MM.1S (cell line): ENCODE results near the gene ZBTB7A.

Source experiments
- DNase-seq: peaks from one replicate; pipeline ENCODE4 v3.0.0-alpha.2; 2015
- H2AFZ ChIP-seq: fragments of 300-600 bp; sonication (generic); 2 replicates; pipeline ENCODE4 v1.6.0; 2016; ENCODE audit warnings: antibody characterized with exemption, low read length
- H3F3A ChIP-seq: fragments of 300-600 bp; sonication (generic); 2 replicates; pipeline ENCODE4 v1.6.1; 2016; ENCODE audit warnings: mild to moderate bottlenecking, antibody characterized with exemption, low read length, moderate library complexity, mixed read lengths; ENCODE audit not compliant: insufficient read depth
- H3K27ac ChIP-seq: fragments of 300-600 bp; sonication (generic); 2 replicates; pipeline ENCODE4 v1.5.1; 2016; ENCODE audit warnings: mild to moderate bottlenecking, low read length
- H3K27me3 ChIP-seq: fragments of 300-600 bp; sonication (generic); replicated peaks from 2 replicates; pipeline ENCODE4 v1.6.0; 2016; ENCODE audit warnings: low read length; ENCODE audit not compliant: insufficient read depth
- H3K36me3 ChIP-seq: fragments of 300-600 bp; sonication (generic); replicated peaks from 2 replicates; pipeline ENCODE4 v1.6.1; 2016; ENCODE audit warnings: mild to moderate bottlenecking, low read length, mixed read lengths; ENCODE audit not compliant: insufficient read depth
- H3K4me1 ChIP-seq: fragments of 300-600 bp; sonication (generic); 2 replicates; pipeline ENCODE4 v1.6.1; 2016; ENCODE audit warnings: low read length, mixed read lengths
- H3K4me2 ChIP-seq: fragments of 300-600 bp; sonication (generic); 2 replicates; pipeline ENCODE4 v1.6.0; 2016; ENCODE audit warnings: low read depth, low read length
- H3K4me3 ChIP-seq: fragments of 300-600 bp; sonication (generic); 2 replicates; pipeline ENCODE4 v1.5.1; 2016; ENCODE audit warnings: low read length, mixed read lengths
- H3K79me2 ChIP-seq: fragments of 300-600 bp; sonication (generic); 2 replicates; pipeline ENCODE4 v1.6.1; 2016; ENCODE audit warnings: mixed run types, low read length, mixed read lengths
- H3K9ac ChIP-seq: fragments of 300-600 bp; sonication (generic); 2 replicates; pipeline ENCODE4 v1.6.1; 2016; ENCODE audit warnings: low read length, mixed read lengths
- H3K9me2 ChIP-seq: fragments of 300-600 bp; sonication (generic); replicated peaks from 2 replicates; pipeline ENCODE4 v1.6.1; 2016; ENCODE audit warnings: mild to moderate bottlenecking, low read length, mixed read lengths; ENCODE audit not compliant: insufficient read depth
- H3K9me3 ChIP-seq: fragments of 300-600 bp; sonication (generic); replicated peaks from 2 replicates; pipeline ENCODE4 v1.6.1; 2016; ENCODE audit warnings: mild to moderate bottlenecking, low read length, mixed read lengths; ENCODE audit not compliant: insufficient read depth
- H4K20me1 ChIP-seq: fragments of 300-600 bp; sonication (generic); 2 replicates; pipeline ENCODE4 v1.6.1; 2016; ENCODE audit warnings: mild to moderate bottlenecking, low read length, moderate library complexity, mixed read lengths; ENCODE audit not compliant: insufficient read depth
- EZH2 ChIP-seq: fragments of 300-600 bp; sonication (generic); optimal IDR thresholded peaks from 2 replicates; pipeline ENCODE3; 2017; ENCODE audit warnings: low read depth, mild to moderate bottlenecking, antibody characterized with exemption, low read length, mixed read lengths
- EZH2phosphoT487 ChIP-seq: fragments of 300-600 bp; sonication (generic); IDR thresholded peaks from 2 replicates; pipeline ENCODE4 v1.6.1; 2018; ENCODE audit warnings: antibody characterized with exemption, low read length
- TF ChIP-seq, protein P1 (sequence below): fragments of 300-600 bp; sonication (generic); IDR thresholded peaks from 2 replicates; pipeline ENCODE4 v1.5.1; 2016; ENCODE audit warnings: antibody characterized with exemption, low read length, mixed read lengths

Gene ZBTB7A

DNA sequence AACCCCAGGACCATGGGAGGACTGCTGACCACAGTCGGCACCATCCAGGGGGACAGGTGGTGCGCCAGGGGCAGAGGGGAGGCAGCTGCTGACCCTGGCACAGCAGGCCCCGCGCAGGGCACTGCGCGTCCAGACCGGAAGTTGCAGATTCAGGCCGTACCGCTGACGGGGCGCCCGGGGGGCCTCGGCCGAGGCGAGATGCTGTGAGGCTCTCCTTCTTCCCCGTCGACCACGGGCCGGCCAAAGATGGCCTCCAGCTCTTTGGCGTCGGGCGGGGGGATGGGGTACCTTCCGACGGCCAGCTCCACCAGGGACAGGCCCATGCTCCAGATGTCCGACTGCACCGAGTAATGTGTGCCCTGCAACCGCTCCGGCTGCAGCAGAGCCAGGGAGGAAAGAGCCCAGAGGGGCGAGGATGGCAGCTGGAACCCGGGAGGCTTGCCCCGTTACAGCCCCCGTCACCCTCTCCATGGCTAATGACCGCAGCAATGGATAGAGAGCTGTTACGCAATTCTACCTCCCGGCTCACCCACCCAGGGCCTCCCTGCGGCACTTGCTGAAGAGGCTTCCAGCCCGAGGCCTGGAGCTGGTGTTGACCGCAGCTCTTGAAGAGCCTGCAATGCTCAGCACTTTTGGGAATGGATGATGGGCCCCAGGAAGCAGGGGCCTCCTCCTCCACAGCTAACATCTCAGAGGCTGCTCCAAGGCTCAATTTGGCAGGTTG lies 32.5 kb upstream of the ZBTB7A start:
- H3K9me3 ChIP-seq, result no peaks in the 10 kb centered on the region
- H3K79me2 ChIP-seq, result no peaks in the 10 kb centered on the region
- H3F3A ChIP-seq, result no peaks in the 10 kb centered on the region
- no peak for TF ChIP-seq EZH2
- TF ChIP-seq, protein P1, sequence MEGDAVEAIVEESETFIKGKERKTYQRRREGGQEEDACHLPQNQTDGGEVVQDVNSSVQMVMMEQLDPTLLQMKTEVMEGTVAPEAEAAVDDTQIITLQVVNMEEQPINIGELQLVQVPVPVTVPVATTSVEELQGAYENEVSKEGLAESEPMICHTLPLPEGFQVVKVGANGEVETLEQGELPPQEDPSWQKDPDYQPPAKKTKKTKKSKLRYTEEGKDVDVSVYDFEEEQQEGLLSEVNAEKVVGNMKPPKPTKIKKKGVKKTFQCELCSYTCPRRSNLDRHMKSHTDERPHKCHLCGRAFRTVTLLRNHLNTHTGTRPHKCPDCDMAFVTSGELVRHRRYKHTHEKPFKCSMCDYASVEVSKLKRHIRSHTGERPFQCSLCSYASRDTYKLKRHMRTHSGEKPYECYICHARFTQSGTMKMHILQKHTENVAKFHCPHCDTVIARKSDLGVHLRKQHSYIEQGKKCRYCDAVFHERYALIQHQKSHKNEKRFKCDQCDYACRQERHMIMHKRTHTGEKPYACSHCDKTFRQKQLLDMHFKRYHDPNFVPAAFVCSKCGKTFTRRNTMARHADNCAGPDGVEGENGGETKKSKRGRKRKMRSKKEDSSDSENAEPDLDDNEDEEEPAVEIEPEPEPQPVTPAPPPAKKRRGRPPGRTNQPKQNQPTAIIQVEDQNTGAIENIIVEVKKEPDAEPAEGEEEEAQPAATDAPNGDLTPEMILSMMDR, result no peak
- TF ChIP-seq EZH2phosphoT487, result no peak
- H3K27me3 ChIP-seq, result no peaks in the 10 kb centered on the region
- DNase-seq, result no peak
- H3K27ac ChIP-seq, result no peak overlapping the region
- H2AFZ ChIP-seq, result no peak overlapping the region
- no peaks in the 10 kb centered on the region for H3K4me1 ChIP-seq
- no peaks in the 10 kb centered on the region for H3K36me3 ChIP-seq
- H3K9me2 ChIP-seq, result no peaks in the 10 kb centered on the region
- H3K9ac ChIP-seq, result no peak overlapping the region
- no peak overlapping the region for H3K4me2 ChIP-seq
- no peaks in the 10 kb centered on the region for H4K20me1 ChIP-seq
- H3K4me3 ChIP-seq, result no peak overlapping the region

DNA sequence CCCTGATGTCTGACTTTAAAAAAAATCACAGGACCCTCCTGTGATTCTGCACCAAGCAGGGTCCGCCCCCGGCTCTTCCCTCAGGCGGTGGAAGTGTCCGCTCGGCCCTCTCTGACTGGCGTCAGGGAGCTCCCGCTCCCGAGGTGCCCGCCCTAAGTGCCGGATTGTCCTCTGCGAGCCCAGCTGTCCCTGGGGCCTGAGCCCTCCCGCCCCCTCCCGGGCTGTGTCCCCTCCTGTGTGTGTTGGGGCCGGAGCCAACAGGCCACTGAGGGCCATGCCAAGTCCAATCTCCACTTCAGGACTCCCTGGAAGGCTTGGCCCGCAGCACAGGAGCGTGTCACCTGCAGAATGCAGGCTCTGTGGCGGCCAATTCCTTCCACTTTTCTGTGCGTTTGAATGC lies 31.8 kb upstream of the ZBTB7A start:
- no peak for DNase-seq
- no peak overlapping the region for H3K4me2 ChIP-seq
- H3K9me2 ChIP-seq, result no peaks in the 10 kb centered on the region

DNA sequence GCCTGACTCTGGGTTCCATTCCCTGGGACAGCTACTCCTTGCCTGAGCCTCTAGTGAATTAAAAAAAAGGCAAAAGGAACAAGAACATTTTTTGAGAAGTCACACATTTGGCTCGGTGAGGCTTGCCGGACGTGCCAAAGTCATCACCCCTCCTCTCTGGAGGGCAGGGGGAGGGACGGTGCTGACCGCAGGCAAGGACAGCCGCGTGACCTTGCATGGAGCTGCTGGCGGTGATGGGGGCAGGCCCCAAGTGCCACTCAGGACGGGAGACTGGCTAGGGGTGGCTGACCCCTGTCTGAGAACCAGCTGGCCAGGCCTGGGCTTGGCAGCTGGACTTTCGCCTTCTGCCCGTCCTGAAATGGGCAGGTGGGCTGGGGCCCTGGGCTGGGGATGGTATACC lies 30.8 kb upstream of the ZBTB7A start:
- Histone ChIP-seq H2AFZ (no peak overlapping the region), H3K4me2 (no peak overlapping the region), H3K27me3 (no peaks in the 10 kb centered on the region), H3K4me1 (no peaks in the 10 kb centered on the region), H3K36me3 (no peaks in the 10 kb centered on the region), H3F3A (no peaks in the 10 kb centered on the region), H3K9ac (no peak overlapping the region), H4K20me1 (no peaks in the 10 kb centered on the region), H3K4me3 (no peak overlapping the region), H3K9me2 (no peaks in the 10 kb centered on the region), H3K79me2 (no peaks in the 10 kb centered on the region), H3K27ac (no peak overlapping the region), H3K9me3 (no peaks in the 10 kb centered on the region)
- DNase-seq, result no peak
- TF ChIP-seq EZH2, result no peak
- TF ChIP-seq EZH2phosphoT487, result no peak
- TF ChIP-seq, protein P1, result no peak

More for the DNA sequence above, 31.8 kb upstream of the ZBTB7A start:
- Histone ChIP-seq H3K27ac (no peak overlapping the region), H3K9ac (no peak overlapping the region), H4K20me1 (no peaks in the 10 kb centered on the region), H3K36me3 (no peaks in the 10 kb centered on the region), H2AFZ (no peak overlapping the region), H3F3A (no peaks in the 10 kb centered on the region), H3K4me1 (no peaks in the 10 kb centered on the region), H3K27me3 (no peaks in the 10 kb centered on the region), H3K79me2 (no peaks in the 10 kb centered on the region), H3K9me3 (no peaks in the 10 kb centered on the region), H3K4me3 (no peak overlapping the region)
- TF ChIP-seq, protein P1, result no peak
- no peak for TF ChIP-seq EZH2phosphoT487
- TF ChIP-seq EZH2, result no peak
